ENCODE results near the gene DTL. TPM values are rescaled to one million over a fixed set of nuclear protein-coding genes. Genes with fewer than 3 reads are reported as not detected.

DTL gene
- polyA plus RNA-seq, 2 of the 4 experiments (the other 2 are of a cell fraction): 22.0 to 30.2 TPM

DNA sequence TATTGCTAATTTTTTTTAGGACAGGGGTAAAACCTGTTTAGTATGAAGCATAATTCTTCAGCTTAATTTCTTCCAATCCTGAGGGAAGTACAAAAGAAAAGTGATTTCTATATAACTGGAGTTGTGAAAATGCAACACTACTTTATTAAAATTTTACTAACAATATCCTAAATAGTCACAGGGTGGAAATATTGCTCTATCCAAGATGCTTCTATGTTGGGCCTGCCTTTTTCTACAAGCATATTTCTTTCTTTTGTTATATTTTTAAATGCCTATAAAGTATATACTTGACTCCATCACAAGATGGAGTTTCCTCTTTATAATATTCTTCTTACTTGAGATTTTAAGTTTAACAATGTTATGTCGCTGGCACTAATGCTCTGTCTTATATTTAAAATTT is 37.9 kb downstream of the DTL start:
- Histone ChIP-seq H3K9me3 (no peaks in the 10 kb centered on the region), H3K4me2 (no peak overlapping the region), H3K4me3 (no peak overlapping the region), H3K27ac (no peak overlapping the region), H3K4me1 (no peaks in the 10 kb centered on the region)
- TF ChIP-seq, protein P1, sequence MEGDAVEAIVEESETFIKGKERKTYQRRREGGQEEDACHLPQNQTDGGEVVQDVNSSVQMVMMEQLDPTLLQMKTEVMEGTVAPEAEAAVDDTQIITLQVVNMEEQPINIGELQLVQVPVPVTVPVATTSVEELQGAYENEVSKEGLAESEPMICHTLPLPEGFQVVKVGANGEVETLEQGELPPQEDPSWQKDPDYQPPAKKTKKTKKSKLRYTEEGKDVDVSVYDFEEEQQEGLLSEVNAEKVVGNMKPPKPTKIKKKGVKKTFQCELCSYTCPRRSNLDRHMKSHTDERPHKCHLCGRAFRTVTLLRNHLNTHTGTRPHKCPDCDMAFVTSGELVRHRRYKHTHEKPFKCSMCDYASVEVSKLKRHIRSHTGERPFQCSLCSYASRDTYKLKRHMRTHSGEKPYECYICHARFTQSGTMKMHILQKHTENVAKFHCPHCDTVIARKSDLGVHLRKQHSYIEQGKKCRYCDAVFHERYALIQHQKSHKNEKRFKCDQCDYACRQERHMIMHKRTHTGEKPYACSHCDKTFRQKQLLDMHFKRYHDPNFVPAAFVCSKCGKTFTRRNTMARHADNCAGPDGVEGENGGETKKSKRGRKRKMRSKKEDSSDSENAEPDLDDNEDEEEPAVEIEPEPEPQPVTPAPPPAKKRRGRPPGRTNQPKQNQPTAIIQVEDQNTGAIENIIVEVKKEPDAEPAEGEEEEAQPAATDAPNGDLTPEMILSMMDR (IDR thresholded peaks at IDR 0.05): no peak
- no peak for TF ChIP-seq JUN (IDR thresholded peaks at IDR 0.05)
- TF ChIP-seq, protein P2, sequence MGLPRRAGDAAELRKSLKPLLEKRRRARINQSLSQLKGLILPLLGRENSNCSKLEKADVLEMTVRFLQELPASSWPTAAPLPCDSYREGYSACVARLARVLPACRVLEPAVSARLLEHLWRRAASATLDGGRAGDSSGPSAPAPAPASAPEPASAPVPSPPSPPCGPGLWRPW (IDR thresholded peaks at IDR 0.05): no peak
- TF ChIP-seq POLR2AphosphoS2 (conservative IDR thresholded peaks at IDR 0.05; ENCODE audit: low read length): no peak
- no peak for TF ChIP-seq RFX5 (IDR thresholded peaks at IDR 0.05)
- ChIA-PET POLR2A (no interaction called here), CTCF (interaction anchor here (3.6 to 5.9 kb wide), 4 partner anchors 13 to 382 kb away, joined by 34 to 230 read pairs (median 92); no protein-coding TSS in a partner anchor)
- WGBS (ENCODE audit: missing lambda C conversion rate): 82% methylated on average over 1 of the region's 1 CpG
- FAIRE-seq: no peak
- DNase-seq (ENCODE audit: low read depth in 1 of 2, low spot score in 1 of 2): no peak
- ATAC-seq: no peak

DNA sequence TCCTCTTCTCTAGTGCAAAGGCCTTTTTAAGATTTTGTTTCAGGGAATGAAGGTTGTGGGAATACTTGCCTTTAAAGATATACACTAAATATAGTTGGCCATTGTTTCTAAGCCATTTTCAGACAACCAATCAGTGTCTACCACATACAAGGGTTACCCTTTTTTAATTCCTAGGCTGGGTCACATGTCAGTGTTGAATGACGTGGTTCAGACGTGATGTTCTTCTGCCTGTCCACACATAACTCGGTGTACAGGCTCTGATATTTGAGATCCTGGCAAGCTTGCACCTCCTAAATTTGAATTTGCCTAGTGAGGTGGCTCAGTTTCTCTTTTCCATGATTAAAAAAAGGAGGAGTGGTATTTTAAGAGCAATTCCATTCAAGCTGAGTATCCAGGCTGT is 38.8 kb downstream of the DTL start:
- no peak overlapping the region for H3K27ac ChIP-seq
- FAIRE-seq (no peak), DNase-seq (ENCODE audit: low read depth in 1 of 2, low spot score in 1 of 2) (no peak), ATAC-seq (no peak)
- whole genome bisulfite sequencing (ENCODE audit: missing lambda C conversion rate): 92% methylated on average over 3 of the region's 3 CpGs
- H3K9me3 ChIP-seq: no peaks in the 10 kb centered on the region
- CTCF ChIA-PET: no interaction called here
- TF ChIP-seq EHF (CRISPR knock-in tag; IDR thresholded peaks at IDR 0.05) (no peak), FOXS1 (CRISPR knock-in tag; IDR thresholded peaks at IDR 0.05) (no peak), TP53 (CRISPR knock-in tag; IDR thresholded peaks at IDR 0.05) (no peak), JUN (IDR thresholded peaks at IDR 0.05) (no peak), HEYL (CRISPR knock-in tag; IDR thresholded peaks at IDR 0.05) (no peak), RNF2 (IDR thresholded peaks at IDR 0.05; ENCODE audit: borderline replicate concordance, low read depth) (no peak)
- POLR2A ChIA-PET: no interaction called here
- H3K4me1 ChIP-seq: no peaks in the 10 kb centered on the region
- no peak overlapping the region for H3K4me2 ChIP-seq
- H3K4me3 ChIP-seq: no peak overlapping the region

DNA sequence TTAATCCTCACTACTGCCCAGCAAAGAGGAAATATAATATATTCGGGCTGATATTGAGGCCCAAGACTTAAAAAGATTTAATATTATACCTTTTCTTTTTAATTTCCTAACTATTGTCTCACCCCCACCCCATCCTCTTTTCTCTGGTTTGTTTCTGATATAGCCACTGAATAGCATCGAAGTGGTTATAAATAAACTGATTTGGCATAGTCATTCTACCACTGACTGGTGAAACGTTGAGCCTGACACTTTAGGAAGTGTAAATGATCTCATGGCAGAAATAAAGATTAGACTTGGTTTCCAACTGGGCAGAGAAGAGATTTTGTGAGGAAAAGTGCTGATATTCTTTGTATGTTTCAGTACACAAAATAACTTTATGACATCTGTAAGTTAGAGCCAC is 39.3 kb downstream of the DTL start:
- DNase-seq (ENCODE audit: low read depth in 1 of 2, low spot score in 1 of 2) (no peak), FAIRE-seq (no peak)

DNA sequence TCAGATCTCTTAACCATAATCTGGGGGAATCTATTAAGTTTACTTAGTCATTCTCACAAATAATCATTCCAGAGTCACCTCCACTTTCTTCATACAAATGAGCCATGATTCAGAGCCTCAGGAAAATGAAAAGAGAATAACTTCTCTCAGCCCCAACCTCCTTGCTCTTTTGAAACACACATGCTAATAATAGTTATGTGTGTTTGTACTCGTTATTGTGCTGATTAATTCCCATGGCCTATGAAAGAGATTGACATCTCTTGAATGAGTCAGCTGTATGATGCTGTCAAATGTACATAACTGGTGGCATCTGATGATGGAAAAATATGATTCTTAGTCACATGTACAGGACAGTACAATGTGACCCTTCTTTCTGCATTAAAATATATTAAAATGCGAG is 41.5 kb downstream of the DTL start:
- H3K4me1 ChIP-seq: no peaks in the 10 kb centered on the region
- H3K27ac ChIP-seq: no peak overlapping the region
- FAIRE-seq (no peak), ATAC-seq (no peak), DNase-seq (ENCODE audit: low read depth in 1 of 2, low spot score in 1 of 2) (no peak)
- 94% methylated on average over 2 of the region's 2 CpGs for WGBS (ENCODE audit: missing lambda C conversion rate)
- ChIA-PET POLR2A (no interaction called here), CTCF (interaction anchor here (1.7 to 2.4 kb wide), 3 partner anchors 11 to 379 kb away, joined by 4 to 11 read pairs (median 6); no protein-coding TSS in a partner anchor)
- no peak overlapping the region for H3K4me2 ChIP-seq
- no peaks in the 10 kb centered on the region for H3K9me3 ChIP-seq
- no peak overlapping the region for H3K4me3 ChIP-seq
- TF ChIP-seq, protein P3, sequence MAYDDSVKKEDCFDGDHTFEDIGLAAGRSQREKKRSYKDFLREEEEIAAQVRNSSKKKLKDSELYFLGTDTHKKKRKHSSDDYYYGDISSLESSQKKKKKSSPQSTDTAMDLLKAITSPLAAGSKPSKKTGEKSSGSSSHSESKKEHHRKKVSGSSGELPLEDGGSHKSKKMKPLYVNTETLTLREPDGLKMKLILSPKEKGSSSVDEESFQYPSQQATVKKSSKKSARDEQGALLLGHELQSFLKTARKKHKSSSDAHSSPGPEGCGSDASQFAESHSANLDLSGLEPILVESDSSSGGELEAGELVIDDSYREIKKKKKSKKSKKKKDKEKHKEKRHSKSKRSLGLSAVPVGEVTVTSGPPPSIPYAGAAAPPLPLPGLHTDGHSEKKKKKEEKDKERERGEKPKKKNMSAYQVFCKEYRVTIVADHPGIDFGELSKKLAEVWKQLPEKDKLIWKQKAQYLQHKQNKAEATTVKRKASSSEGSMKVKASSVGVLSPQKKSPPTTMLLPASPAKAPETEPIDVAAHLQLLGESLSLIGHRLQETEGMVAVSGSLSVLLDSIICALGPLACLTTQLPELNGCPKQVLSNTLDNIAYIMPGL (CRISPR knock-in tag; IDR thresholded peaks at IDR 0.05; ENCODE audit: borderline replicate concordance): no peak
- no peak for TF ChIP-seq CBX8 (IDR thresholded peaks at IDR 0.05)
- no peak for TF ChIP-seq CBX2 (IDR thresholded peaks at IDR 0.05; ENCODE audit: borderline replicate concordance, low read depth)
- TF ChIP-seq SREBF2 (IDR thresholded peaks at IDR 0.05): no peak
- no peak for TF ChIP-seq MAZ (IDR thresholded peaks at IDR 0.05; ENCODE audit: borderline replicate concordance, low read depth, low read length)

More for the DNA sequence above, 39.3 kb downstream of the DTL start:
- no peak overlapping the region for H3K4me3 ChIP-seq
- H3K4me1 ChIP-seq: no peaks in the 10 kb centered on the region
- H3K27ac ChIP-seq: no peak overlapping the region
- POLR2A ChIA-PET: no interaction called here
- CTCF ChIA-PET: interaction anchor here (2.4 kb wide), 1 partner anchor 381 kb away, joined by 11 read pairs; no protein-coding TSS in a partner anchor
- WGBS (ENCODE audit: missing lambda C conversion rate): 85% methylated on average over 3 of the region's 3 CpGs
- no peak overlapping the region for H3K4me2 ChIP-seq
- no peak for ATAC-seq
- H3K9me3 ChIP-seq: no peaks in the 10 kb centered on the region
- TF ChIP-seq KDM1A (IDR thresholded peaks at IDR 0.05; ENCODE audit: low read depth) (no peak), NPAS2 (CRISPR knock-in tag; IDR thresholded peaks at IDR 0.05; ENCODE audit: borderline replicate concordance) (no peak), ZC3H11A (IDR thresholded peaks at IDR 0.05) (no peak), TFCP2L1 (CRISPR knock-in tag; IDR thresholded peaks at IDR 0.05) (no peak)
- TF ChIP-seq, protein P4, sequence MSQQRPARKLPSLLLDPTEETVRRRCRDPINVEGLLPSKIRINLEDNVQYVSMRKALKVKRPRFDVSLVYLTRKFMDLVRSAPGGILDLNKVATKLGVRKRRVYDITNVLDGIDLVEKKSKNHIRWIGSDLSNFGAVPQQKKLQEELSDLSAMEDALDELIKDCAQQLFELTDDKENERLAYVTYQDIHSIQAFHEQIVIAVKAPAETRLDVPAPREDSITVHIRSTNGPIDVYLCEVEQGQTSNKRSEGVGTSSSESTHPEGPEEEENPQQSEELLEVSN (IDR thresholded peaks at IDR 0.05; ENCODE audit: borderline replicate concordance, low read depth): no peak
